SU-DHL-6 (cell line): ENCODE results near the gene TMTC1.

ENCODE experiments used
- H2AFZ ChIP-seq: fragments of 200-600 bp; sonication (generic); 2 replicates; pipeline ENCODE4 v1.6.1; 2014; ENCODE audit warnings: low read depth, mild to moderate bottlenecking, moderate library complexity, mixed read lengths, antibody characterized with exemption, low read length; ENCODE audit not compliant: severe bottlenecking
- H3F3A ChIP-seq: fragments of 200-600 bp; shearing (Covaris generic); 2 replicates; pipeline ENCODE4 v1.6.0; 2016; ENCODE audit warnings: antibody characterized with exemption, mild to moderate bottlenecking; ENCODE audit not compliant: insufficient read depth
- H3K27ac ChIP-seq: fragments of 200-600 bp; sonication (generic); 2 replicates; pipeline ENCODE4 v1.5.1; 2016; ENCODE audit warnings: low read depth, mild to moderate bottlenecking, low read length, moderate library complexity, mixed read lengths
- H3K27me3 ChIP-seq: fragments of 200-600 bp; sonication (generic), shearing (Covaris generic); 2 replicates; pipeline ENCODE4 v1.6.0; 2014; ENCODE audit warnings: mild to moderate bottlenecking, low read length
- H3K36me3 ChIP-seq: fragments of 200-600 bp; sonication (generic); 2 replicates; pipeline ENCODE4 v1.6.1; 2014; ENCODE audit warnings: mild to moderate bottlenecking, low read length, mixed read lengths
- H3K4me2 ChIP-seq: fragments of 300-600, 200-600 bp; shearing (Covaris generic), sonication (generic); 2 replicates; pipeline ENCODE4 v1.6.0; 2014; ENCODE audit warnings: low read length, low read depth, mild to moderate bottlenecking; ENCODE audit not compliant: poor library complexity, severe bottlenecking
- H3K4me3 ChIP-seq: fragments of 200-600 bp; sonication (generic); 2 replicates; pipeline ENCODE4 v1.5.1; 2014; ENCODE audit warnings: antibody characterized with exemption, low read length, mild to moderate bottlenecking, mixed read lengths; ENCODE audit not compliant: insufficient read depth, poor library complexity, severe bottlenecking
- H3K79me2 ChIP-seq: fragments of 200-600 bp; sonication (generic); 2 replicates; pipeline ENCODE4 v1.6.1; 2014; ENCODE audit warnings: mild to moderate bottlenecking, low read length, moderate library complexity; ENCODE audit not compliant: insufficient read depth
- H3K9ac ChIP-seq: fragments of 200-600 bp; sonication (generic); 2 replicates; pipeline ENCODE4 v1.7.0; 2014; ENCODE audit warnings: mild to moderate bottlenecking, low read length
- H3K9me2 ChIP-seq: fragments of 200-600 bp; sonication (generic); replicated peaks from 2 replicates; pipeline ENCODE4 v1.6.1; 2014; ENCODE audit warnings: low read length; ENCODE audit not compliant: insufficient read depth
- H3K9me3 ChIP-seq: fragments of 200-600 bp; sonication (generic); 2 replicates; pipeline ENCODE4 v1.6.1; 2014; ENCODE audit warnings: low read length, mixed read lengths; ENCODE audit not compliant: insufficient read depth
- H4K20me1 ChIP-seq: fragments of 200-600 bp; sonication (generic); 2 replicates; pipeline ENCODE4 v1.6.1; 2014; ENCODE audit warnings: low read depth, mild to moderate bottlenecking, antibody characterized with exemption, low read length, moderate library complexity, mixed read lengths
- CTCF ChIP-seq: fragments of 200-600 bp; sonication (generic); IDR thresholded peaks from one replicate; pipeline ENCODE4 v1.5.1; 2017; ENCODE audit warnings: antibody characterized with exemption, mild to moderate bottlenecking, low read length, moderate library complexity; ENCODE audit not compliant: insufficient read depth, poor library complexity, severe bottlenecking
- EZH2phosphoT487 ChIP-seq: fragments of 200-600 bp; sonication (generic), shearing (Covaris generic); conservative IDR thresholded peaks from 2 replicates; pipeline ENCODE4 v1.6.1; 2018; ENCODE audit warnings: mild to moderate bottlenecking, antibody characterized with exemption, low read length, moderate library complexity, mixed read lengths

The TMTC1 gene

GRCh38 chr12:29653286-29653685 lies 130.5 kb downstream of the TMTC1 start:
- Histone ChIP-seq H3K36me3 (no peaks in the 10 kb centered on the region), H3K79me2 (no peaks in the 10 kb centered on the region), H2AFZ (no peak overlapping the region), H3K27me3 (no peaks in the 10 kb centered on the region), H3K9me3 (no peaks in the 10 kb centered on the region), H3F3A (no peaks in the 10 kb centered on the region), H4K20me1 (no peaks in the 10 kb centered on the region), H3K27ac (no peak overlapping the region), H3K9ac (no peak overlapping the region), H3K4me3 (no peak overlapping the region), H3K9me2 (no peaks in the 10 kb centered on the region; the same call in 1 of the 2 replicates), H3K4me2 (no peak overlapping the region)
- no peak for TF ChIP-seq EZH2phosphoT487
- TF ChIP-seq CTCF: no peak

GRCh38 chr12:29650371-29650770 lies 133.4 kb downstream of the TMTC1 start:
- Histone ChIP-seq H3K9me3 (no peaks in the 10 kb centered on the region), H3K27ac (no peak overlapping the region), H3F3A (no peaks in the 10 kb centered on the region), H3K79me2 (no peaks in the 10 kb centered on the region), H3K9ac (no peak overlapping the region), H3K4me2 (no peak overlapping the region), H3K4me3 (no peak overlapping the region), H3K27me3 (no peaks in the 10 kb centered on the region), H2AFZ (no peak overlapping the region), H3K36me3 (no peaks in the 10 kb centered on the region), H3K9me2 (no peaks in the 10 kb centered on the region; the same call in 1 of the 2 replicates), H4K20me1 (no peaks in the 10 kb centered on the region)
- no peak for TF ChIP-seq CTCF
- no peak for TF ChIP-seq EZH2phosphoT487

GRCh38 chr12:29649722-29650121 lies 134.0 kb downstream of the TMTC1 start:
- Histone ChIP-seq H3K27me3 (no peaks in the 10 kb centered on the region), H3K36me3 (no peaks in the 10 kb centered on the region), H4K20me1 (no peaks in the 10 kb centered on the region), H3K9me3 (no peaks in the 10 kb centered on the region), H3F3A (no peaks in the 10 kb centered on the region), H3K9me2 (no peaks in the 10 kb centered on the region; the same call in 1 of the 2 replicates), H3K4me2 (no peak overlapping the region), H3K9ac (no peak overlapping the region), H3K79me2 (no peaks in the 10 kb centered on the region), H3K27ac (no peak overlapping the region), H2AFZ (no peak overlapping the region), H3K4me3 (no peak overlapping the region)
- TF ChIP-seq EZH2phosphoT487 (no peak), CTCF (no peak)
